GM18508 (cell line): ENCODE measurements around the gene PSMB10.
"Not testable (repeated sequence)": the region's sequence is repeated elsewhere in the genome, so short reads cannot be mapped to it uniquely, and the experiment has no call there.

ENCODE experiments used
- ATAC-seq: cut with Tn5 transposase; IDR thresholded peaks from one replicate; pipeline ENCODE4 v1.9.1; 2021; ENCODE audit warnings: moderate number of reproducible peaks; ENCODE audit not compliant: insufficient read depth, unreplicated experiment

PSMB10 gene

DNA sequence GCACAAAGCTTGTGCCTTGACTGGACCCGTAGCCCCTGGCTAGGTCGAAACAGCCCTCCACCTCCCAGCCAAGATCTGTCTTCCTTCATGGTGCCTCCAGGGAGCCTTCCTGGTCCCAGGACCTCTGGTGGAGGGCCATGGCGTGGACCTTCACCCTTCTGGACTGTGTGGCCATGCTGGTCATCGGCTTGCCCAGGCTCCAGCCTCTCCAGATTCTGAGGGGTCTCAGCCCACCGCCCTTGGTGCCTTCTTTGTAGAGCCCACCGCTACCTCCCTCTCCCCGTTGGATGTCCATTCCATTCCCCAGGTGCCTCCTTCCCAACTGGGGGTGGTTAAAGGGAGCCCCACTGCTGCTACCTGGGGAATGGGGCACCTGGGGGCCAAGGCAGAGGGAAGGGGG lies 8.5 kb downstream of the PSMB10 start:
- no peak for ATAC-seq

- ATAC-seq = no peak
These were observed 9.3 kb downstream of the PSMB10 start for GRCh38 chr16:67927131-67927941.

DNA sequence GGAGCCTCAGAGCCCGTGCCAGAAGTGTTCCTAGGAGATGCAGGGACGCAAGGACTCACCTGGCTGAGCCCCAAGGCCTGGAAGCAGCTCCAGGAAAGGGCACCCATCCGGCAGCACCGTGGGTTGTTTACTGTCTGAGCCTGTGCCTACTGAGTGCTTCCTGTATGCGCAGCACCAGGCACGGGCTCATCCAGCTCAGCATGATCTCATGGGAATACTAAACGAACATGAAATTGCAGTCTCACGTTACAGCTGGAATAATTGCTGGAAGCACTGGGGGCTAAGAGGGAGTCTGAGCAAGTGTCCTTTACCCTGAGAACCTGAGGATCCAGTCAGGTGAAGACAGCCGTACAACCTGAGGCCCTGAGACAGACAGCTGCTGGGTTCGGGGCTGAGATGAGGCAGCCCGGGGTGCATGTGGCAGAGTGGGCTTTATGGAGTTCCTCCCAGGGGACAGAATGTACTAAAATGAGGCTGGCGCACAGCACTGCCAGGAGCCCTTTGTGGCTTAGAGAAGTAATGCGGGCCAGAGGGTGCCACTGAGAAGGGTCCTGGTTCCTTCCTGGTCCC lies 10.4 kb downstream of the PSMB10 start:
- no peak for ATAC-seq

GRCh38 chr16:67924140-67924906 lies 12.3 kb downstream of the PSMB10 start:
- no peak for ATAC-seq

GRCh38 chr16:67923414-67924116 lies 13.1 kb downstream of the PSMB10 start:
- no peak for ATAC-seq

DNA sequence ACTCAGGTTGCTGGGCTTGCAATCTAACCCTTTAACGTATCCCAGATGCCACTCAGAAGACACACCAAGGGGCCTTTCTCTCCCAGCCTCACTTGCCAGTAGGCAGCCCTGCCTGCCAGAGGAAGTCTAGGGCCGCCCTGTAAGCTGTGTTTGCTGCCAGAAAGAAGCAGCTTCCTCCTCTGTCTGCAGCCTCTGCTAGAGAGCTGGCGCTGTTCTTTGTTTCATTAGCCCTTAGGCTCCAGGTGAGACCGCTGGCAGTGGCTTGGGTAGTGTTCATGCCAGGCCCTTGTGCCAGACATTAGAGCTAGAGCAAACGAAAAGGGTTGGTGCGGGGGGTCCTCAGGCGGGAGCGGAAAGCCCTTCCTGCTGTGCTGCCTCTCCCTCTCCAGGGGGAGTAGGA lies 13.9 kb downstream of the PSMB10 start:
- ATAC-seq = no peak

DNA sequence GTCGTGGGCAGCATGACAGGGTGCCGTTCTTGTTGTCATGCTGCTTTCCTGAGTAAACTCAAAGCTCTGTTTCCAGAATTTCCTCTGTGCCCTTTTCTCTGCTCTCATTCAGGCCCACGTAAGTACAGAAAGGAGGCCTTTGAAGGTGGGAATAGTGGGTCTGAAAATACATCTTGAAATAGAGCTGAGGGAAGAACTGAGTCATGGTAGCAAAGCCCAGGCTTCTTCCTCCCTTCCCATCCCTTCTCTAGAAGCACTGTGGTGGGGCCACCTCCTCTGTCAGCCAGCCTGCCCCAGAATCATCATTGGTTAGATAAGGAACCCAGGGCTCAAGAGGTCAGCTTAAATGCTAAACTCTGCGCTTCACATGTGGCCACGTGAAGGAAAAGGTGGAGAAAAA lies 14.4 kb downstream of the PSMB10 start:
- ATAC-seq = no peak

GRCh38 chr16:67919622-67920221 lies 16.9 kb downstream of the PSMB10 start:
- no peak for ATAC-seq

GRCh38 chr16:67917852-67918236 lies 18.8 kb downstream of the PSMB10 start:
- no peak for ATAC-seq

GRCh38 chr16:67917140-67917851 lies 19.4 kb downstream of the PSMB10 start:
- no peak for ATAC-seq

DNA sequence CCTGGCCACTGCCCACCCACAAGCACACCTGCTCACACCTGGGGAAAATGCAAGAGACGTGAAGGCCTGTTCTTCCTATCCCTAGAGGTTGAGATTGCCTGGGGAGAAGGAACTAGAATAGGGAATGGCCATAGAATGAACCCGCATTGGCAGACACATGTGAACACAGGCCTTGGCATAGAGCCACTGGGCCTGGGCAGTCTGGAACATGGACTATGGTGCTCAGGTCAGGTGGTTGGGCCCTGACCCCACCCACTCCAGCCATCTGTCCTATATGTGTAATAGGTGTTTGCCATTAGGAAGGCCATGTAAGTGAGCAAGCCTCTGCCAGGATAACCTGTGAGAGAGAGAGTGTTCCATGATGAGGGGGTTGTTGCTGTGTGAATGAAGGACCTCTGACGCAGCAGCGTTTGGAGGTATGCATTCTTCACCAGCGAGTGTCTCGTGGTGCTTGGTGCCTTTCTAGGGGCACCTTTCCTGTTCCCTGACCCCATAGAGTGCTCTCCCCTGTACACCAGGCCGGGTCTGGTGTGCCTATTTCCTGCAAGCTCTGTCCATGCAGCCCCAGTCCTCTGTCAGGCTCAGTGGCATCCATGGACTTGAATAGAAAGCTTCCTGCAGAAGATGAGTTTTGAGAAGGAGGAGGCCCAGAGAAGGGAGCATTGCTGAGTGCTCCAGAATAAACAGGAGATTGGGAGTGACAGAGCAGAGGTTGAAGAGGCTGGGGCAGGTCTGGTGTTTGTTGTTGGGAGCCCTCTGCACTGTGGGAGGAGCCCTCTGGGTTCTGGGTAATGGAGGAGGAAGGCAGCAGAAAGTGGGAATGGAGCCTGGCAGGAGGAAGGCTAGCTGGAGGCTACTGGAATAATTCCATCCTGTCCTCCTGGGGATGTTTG lies 20.6 kb downstream of the PSMB10 start:
- ATAC-seq = no peak

DNA sequence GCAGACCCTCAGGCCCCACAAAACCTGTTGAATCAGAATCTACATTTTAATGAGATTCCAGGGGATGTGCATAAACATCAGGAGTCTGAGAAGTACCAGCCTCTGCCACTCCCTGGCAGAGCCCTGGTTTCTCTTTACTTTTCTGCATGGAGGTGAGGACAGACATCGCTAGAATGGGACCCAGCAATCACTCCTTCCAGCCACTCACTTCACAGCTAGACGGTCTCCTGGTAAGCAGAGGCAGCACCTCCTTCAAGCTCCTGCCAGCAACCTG lies 21.2 kb downstream of the PSMB10 start:
- ATAC-seq = not testable (repeated sequence)

- ATAC-seq = no peak
These were observed 21.7 kb downstream of the PSMB10 start for GRCh38 chr16:67914758-67915495.

DNA sequence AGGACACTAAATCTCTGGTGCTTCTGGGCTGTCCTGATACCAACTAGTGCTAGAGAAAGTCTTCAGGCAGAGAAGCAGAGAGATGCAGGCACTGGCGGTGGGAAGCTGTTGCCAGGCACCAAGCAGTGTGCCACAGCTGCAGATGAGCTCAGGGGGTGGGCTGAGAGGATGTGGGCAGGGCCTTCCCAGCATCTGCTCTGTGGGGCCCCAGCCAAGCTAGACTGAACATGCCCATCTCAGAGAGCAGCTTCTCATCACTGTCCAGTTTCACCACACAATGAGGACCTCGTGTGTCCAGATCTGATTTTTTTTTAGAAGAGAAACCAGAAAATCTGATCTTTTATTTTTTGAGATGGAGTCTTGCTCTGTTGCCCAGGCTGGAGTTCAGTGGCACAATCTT lies 26.5 kb downstream of the PSMB10 start:
- ATAC-seq = no peak

- no peak for ATAC-seq
These were observed 27.5 kb downstream of the PSMB10 start for GRCh38 chr16:67909056-67909742.

DNA sequence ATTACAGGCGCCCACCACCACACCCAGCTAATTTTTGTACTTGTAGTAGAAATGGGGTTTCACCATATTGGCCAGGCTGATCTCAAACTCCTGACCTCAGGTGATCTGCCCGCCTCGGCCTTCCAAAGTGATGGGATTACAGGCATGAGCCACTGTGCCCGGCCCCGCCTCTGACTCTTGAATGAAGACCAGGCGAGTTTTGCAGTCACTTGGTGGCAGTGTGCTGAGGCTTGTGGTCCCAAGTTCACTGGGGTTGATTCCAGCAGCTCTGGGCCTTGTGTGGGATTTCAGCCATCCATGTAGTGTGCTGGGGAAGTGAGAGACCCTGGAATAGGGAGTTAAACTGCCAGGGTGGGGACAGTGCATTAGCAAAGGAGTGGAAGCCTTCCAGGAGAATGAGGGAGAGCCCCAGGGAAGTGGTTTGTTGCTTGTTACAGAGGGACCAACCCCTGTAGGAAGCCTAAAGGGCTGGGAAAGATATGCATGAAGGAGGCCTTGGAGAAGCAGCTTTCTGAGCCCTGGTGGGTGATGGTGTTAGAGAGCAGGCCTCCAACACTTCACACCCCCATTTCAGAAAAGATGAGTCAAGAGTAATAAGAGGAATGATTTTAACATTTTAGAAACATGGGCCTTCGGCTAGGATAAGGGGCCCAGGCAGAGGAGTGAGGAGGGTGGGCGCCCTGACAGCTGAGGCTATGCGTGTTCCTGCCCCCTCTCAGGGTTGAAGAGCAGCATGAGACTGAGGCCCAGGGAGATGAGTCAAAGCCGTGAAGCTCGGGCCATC lies 29.1 kb downstream of the PSMB10 start:
- no peak for ATAC-seq

DNA sequence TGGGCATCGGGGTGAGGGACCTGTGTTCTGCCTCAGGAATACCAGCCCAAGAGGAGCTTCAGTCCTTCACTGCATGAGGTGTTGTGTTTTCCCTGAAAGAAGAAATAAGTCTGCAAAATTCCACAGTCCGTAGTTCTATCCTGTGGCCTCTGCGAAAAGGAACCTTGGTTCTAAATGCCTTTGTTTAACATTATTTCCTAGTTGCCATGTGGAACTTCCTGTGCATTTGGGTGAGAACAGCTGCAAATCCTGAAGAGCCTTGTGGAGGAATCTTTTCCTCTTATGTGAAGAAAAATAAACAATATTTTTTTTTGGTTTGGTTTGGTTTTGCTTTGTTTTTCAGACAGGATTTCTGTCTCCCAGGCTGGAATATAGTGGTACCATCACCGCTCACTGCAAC lies 33.8 kb downstream of the PSMB10 start:
- ATAC-seq = no peak
